ENCODE measurements around the gene ZDHHC13. TPM values are rescaled to one million over a fixed set of nuclear protein-coding genes. Genes with fewer than 3 reads are reported as not detected.

Gene ZDHHC13
- total and polyA plus RNA-seq, 10 of the 15 experiments (the other 5 are each of a cell fraction or from before 2014, with no cell fraction given) = 8.5 to 34.2 (median 20.4) TPM

DNA sequence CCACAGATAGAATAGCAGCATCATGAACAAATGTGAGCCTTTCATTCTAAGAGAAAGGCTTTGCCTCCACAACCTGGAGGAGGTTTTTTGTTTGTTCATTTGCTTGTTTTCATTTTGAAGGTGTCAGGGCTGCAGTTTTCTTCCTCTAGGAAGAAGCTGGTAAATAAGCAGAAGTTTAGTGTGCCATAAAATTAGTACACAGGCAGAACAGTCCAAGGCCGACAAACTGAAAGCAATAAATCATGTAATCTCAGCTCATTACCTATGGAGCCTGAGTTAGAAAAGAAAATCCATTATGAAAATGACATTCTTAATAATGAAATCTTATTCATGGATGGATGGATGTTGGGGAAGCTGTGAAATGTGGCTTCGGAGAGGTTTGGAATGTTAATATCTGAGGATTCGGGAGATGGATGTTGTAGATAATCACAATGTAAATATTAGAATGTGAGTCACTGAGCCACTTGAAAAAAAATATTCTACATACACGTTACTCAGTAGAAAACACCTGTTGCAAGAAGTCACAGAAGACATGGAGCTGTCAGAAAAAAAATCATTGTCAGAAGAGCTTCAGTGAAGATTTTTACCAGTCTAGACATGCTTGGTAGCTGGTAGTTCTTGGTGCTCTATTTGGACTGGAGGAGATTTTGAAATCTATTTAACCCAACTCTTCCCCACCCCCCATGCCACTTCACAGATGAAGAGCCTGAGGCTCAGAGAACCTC, 15.0 kb upstream of the ZDHHC13 start:
- no peaks in the 10 kb centered on the region for H3K79me2 ChIP-seq (ENCODE audit: control insufficient read depth, insufficient read depth, low read length)
- ChIA-PET POLR2A (no interaction called here), CTCF (interaction anchor here (2.1 kb wide), 1 partner anchor 25 kb away, joined by 11 read pairs; no protein-coding TSS in a partner anchor), SMC1A (ENCODE audit: uncharacterized antibody, unreplicated experiment) (interaction anchor here (1.4 kb wide), 1 partner anchor 25 kb away, joined by 3 read pairs; no protein-coding TSS in a partner anchor), RAD21 (ENCODE audit: unreplicated experiment) (interaction anchor here (0.9 kb wide), 1 partner anchor 9 kb away, joined by 3 read pairs; no protein-coding TSS in a partner anchor)
- no peak overlapping the region for H2AFZ ChIP-seq (ENCODE audit: control insufficient read depth, low read depth, low read length)
- no peaks in the 10 kb centered on the region for H3K4me1 ChIP-seq (ENCODE audit: control insufficient read depth, insufficient read depth, low read length)
- peaks cover 0 to 2% of the 10 kb centered on the region in 2 experiments; a peak in 1 of 4 replicates for H3K27me3 ChIP-seq (replicated peaks in 1 of 2; ENCODE audit: control insufficient read depth in 2 of 2, insufficient read depth in 2 of 2, low read length in 1 of 2)
- no peak overlapping the region for H3K4me2 ChIP-seq (ENCODE audit: control insufficient read depth, insufficient read depth)
- H3K4me3 ChIP-seq = no peak overlapping the region
- no peak for ATAC-seq
- TF ChIP-seq CBFB (IDR thresholded peaks at IDR 0.05; ENCODE audit: low read depth) = no peak
- no peak for TF ChIP-seq EGR1 (IDR thresholded peaks at IDR 0.05; ENCODE audit: borderline replicate concordance in 1 of 2, low read depth in 2 of 2, low read length in 2 of 2)
- TF ChIP-seq RCOR1 (conservative IDR thresholded peaks at IDR 0.05; ENCODE audit: low read depth, low read length) = no peak
- TF ChIP-seq RBBP5 (conservative IDR thresholded peaks at IDR 0.05) = no peak
- no peak for TF ChIP-seq ESRRA (IDR thresholded peaks at IDR 0.05; ENCODE audit: low read length)
- TF ChIP-seq, protein P1, sequence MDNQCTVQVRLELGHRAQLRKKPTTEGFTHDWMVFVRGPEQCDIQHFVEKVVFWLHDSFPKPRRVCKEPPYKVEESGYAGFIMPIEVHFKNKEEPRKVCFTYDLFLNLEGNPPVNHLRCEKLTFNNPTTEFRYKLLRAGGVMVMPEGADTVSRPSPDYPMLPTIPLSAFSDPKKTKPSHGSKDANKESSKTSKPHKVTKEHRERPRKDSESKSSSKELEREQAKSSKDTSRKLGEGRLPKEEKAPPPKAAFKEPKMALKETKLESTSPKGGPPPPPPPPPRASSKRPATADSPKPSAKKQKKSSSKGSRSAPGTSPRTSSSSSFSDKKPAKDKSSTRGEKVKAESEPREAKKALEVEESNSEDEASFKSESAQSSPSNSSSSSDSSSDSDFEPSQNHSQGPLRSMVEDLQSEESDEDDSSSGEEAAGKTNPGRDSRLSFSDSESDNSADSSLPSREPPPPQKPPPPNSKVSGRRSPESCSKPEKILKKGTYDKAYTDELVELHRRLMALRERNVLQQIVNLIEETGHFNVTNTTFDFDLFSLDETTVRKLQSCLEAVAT (IDR thresholded peaks at IDR 0.05) = no peak
- no peak for TF ChIP-seq ZNF24 (IDR thresholded peaks at IDR 0.05)
- TF ChIP-seq TBL1XR1 (IDR thresholded peaks at IDR 0.05; ENCODE audit: low read depth, low read length) = no peak
- TF ChIP-seq ZNF207 (IDR thresholded peaks at IDR 0.05; ENCODE audit: borderline replicate concordance) = no peak
- in situ Hi-C loops (cut with MboI) = no loop called here
- no peak for FAIRE-seq
- no peak overlapping the region for H3K27ac ChIP-seq (ENCODE audit: control insufficient read depth, insufficient read depth)
- no peaks in the 10 kb centered on the region; the same call in 2 of the 3 replicates for H3K9me3 ChIP-seq (replicated peaks; ENCODE audit: control insufficient read depth, insufficient read depth, low read length)
- H3K9ac ChIP-seq (ENCODE audit: control insufficient read depth, insufficient read depth, low read length) = no peak overlapping the region
- no TSS peak for BruUV-seq (replicated peaks)
- intact Hi-C loops (cut with micrococcal nuclease; ENCODE audit: unreplicated experiment) = no loop called here
- H4K20me1 ChIP-seq (ENCODE audit: control insufficient read depth, insufficient read depth) = no peaks in the 10 kb centered on the region
- 36% methylated on average over 4 of the region's 4 CpGs for WGBS (ENCODE audit: insufficient coverage, insufficient replicate concordance, low lambda C conversion rate, missing lambda C conversion rate)
- no peaks in the 10 kb centered on the region for H3K36me3 ChIP-seq (ENCODE audit: control insufficient read depth in 2 of 2, insufficient read depth in 2 of 2, low read length in 1 of 2)
- DNase-seq (ENCODE audit: low read depth, low spot score) = no peak
